Ishikawa (cell line): ENCODE results near the gene VIPR2.

Experiments
- CREB1 ChIP-seq: IDR thresholded peaks from 2 replicates; pipeline ENCODE4 v1.6.1; 2012; ENCODE audit warnings: low read depth
- NFIC ChIP-seq: IDR thresholded peaks from 2 replicates; pipeline ENCODE4 v1.6.1; 2012
- RAD21 ChIP-seq: IDR thresholded peaks from 2 replicates; pipeline ENCODE4 v1.6.1; 2012; ENCODE audit warnings: low read depth
- TAF1 ChIP-seq: IDR thresholded peaks from 2 replicates; pipeline ENCODE4 v1.6.1; 2012; ENCODE audit warnings: low read depth, mild to moderate bottlenecking
- TEAD4 ChIP-seq: IDR thresholded peaks from 2 replicates; pipeline ENCODE4 v1.6.1; 2012
- ZBTB7A ChIP-seq: IDR thresholded peaks from 2 replicates; pipeline ENCODE4 v1.6.1; 2012; ENCODE audit warnings: low read depth
- TF ChIP-seq, protein P1 (sequence below): IDR thresholded peaks from 2 replicates; pipeline ENCODE4 v1.6.1; 2012

DNA sequence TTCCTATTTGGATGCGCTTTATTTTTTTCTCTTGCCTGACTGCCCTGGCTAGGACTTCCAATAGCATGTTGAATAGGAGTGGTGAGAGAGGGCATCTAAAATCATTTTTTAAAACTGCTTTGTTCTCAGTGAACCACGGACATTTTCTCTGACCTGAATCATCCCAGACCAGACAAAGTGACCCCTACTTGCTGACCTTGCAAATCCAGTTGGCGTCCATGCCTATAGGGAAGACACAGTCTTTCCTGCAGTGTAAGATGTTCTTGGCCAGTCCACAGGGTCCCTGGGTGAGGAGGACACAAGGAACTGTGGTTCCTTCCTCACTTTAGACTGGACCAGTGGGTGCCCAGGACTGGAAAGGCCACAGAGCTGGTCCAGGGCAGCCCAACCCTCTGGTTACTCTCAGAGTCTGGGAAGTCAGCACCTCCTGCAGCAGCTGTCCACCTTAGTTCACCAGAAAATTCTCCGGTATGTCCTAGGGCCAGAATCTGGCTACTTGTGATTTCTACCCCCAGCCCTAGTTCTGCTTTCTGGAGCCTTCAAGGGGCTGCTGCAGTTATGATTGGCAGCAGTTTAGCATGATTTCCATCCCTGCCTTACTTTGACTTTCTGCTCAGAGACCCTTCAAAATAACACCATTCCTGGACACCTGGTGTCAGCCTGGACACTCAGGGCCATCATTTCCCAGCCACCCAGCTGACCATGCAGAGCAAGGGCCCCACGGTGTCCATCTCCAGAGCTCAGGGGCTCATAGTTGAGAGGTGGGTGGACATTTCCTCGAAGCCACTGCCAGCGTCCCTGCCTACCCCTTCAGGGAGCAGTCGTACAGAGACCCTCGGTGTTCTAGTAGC, 19.3 kb downstream of the VIPR2 start:
- TF ChIP-seq NFIC (no peak), RAD21 (no peak), TAF1 (no peak), TEAD4 (no peak), CREB1 (no peak), ZBTB7A (no peak)
- TF ChIP-seq, protein P1, sequence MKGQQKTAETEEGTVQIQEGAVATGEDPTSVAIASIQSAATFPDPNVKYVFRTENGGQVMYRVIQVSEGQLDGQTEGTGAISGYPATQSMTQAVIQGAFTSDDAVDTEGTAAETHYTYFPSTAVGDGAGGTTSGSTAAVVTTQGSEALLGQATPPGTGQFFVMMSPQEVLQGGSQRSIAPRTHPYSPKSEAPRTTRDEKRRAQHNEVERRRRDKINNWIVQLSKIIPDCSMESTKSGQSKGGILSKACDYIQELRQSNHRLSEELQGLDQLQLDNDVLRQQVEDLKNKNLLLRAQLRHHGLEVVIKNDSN: no peak
